Esophagus muscularis mucosa (tissue), 4 donors: ENCODE results near the gene KANSL3. TPM values are rescaled to one million over a fixed set of nuclear protein-coding genes. Genes with fewer than 3 reads are reported as not detected.

ENCODE experiments used
- DNase-seq: peaks from one replicate; pipeline ENCODE4 v3.0.0-alpha.2; 2017; ENCODE audit errors: extremely low spot score
- H3K27ac ChIP-seq, 4 donors: fragments of 200-600 bp; sonication (generic); replicated peaks in 1 of 4; 1 replicate in 3 of 4; 2 replicates in 1 of 4; pipeline ENCODE4 v1.5.1; 2016 to 2019; ENCODE audit warnings: mild to moderate bottlenecking in 1 of 4
- H3K27me3 ChIP-seq, 4 donors: fragments of 200-600 bp; sonication (generic); one replicate each; pipeline versions ENCODE4 v1.5.1 to v1.6.0; 2016 to 2019
- H3K36me3 ChIP-seq, 4 donors: fragments of 200-600 bp; sonication (generic); one replicate each; pipeline ENCODE4 v1.5.1; 2016 to 2019
- H3K4me1 ChIP-seq, 4 donors: fragments of 200-600 bp; sonication (generic); one replicate each; pipeline ENCODE4 v1.5.1; 2016 to 2019
- H3K4me3 ChIP-seq, 4 donors: fragments of 200-600 bp; sonication (generic); 1 replicate in 2 of 4; 2 replicates in 2 of 4; pipeline ENCODE4 v1.5.1; 2016 to 2019; ENCODE audit warnings: mild to moderate bottlenecking in 4 of 4, moderate library complexity in 1 of 4
- H3K9me3 ChIP-seq, 4 donors: fragments of 200-600 bp; sonication (generic); 1 replicate in 3 of 4; 2 replicates in 1 of 4; pipeline ENCODE4 v1.5.1; 2016 to 2019
- EP300 ChIP-seq: sonication (generic); formaldehyde crosslinking; IDR thresholded peaks from one replicate; pipeline ENCODE4 v1.6.1; 2017; ENCODE audit warnings: antibody characterized with exemption
- POLR2A ChIP-seq: fragments of 450-650 bp; IDR thresholded peaks from one replicate; pipeline ENCODE4 v1.6.1; 2017; ENCODE audit warnings: antibody characterized with exemption, moderate library complexity, mild to moderate bottlenecking, low read depth
- POLR2AphosphoS5 ChIP-seq, 2 donors: sonication (generic); formaldehyde crosslinking; IDR thresholded peaks; one replicate each; pipeline ENCODE4 v1.6.1; 2017; ENCODE audit warnings: antibody characterized with exemption in 2 of 2
- WGBS: methylation state at CpG from one replicate; pipeline ENCODE4 v1.1.5; 2018; 5-methylcytosine and 5-hydroxymethylcytosine counted together
- intact Hi-C: fragments of 100-400 bp; cut with DNase I; formaldehyde crosslinking; loops from one replicate; pipeline ENCODE4 v1.15.1; 2023
- total RNA-seq, 4 donors: library from RNA; depleted of rRNA; stranded (reverse); fragments of >200 nt; gene quantifications; one replicate each; pipeline versions ENCODE4 v1.1.0 to v1.2.1, GENCODE V29; 2016
- TF ChIP-seq, protein P1 (sequence below), 3 experiments: fragments of 200-600 bp in 2 of 3; fragments of 450-650 bp in 1 of 3; sonication (generic) in 2 of 3; IDR thresholded peaks; one replicate each; pipeline ENCODE4 v1.5.1; 2017 to 2019; ENCODE audit warnings: antibody characterized with exemption in 3 of 3, mild to moderate bottlenecking in 2 of 3, moderate library complexity in 1 of 3

KANSL3 gene
- total RNA-seq, 4 donors from 2014 or later: 54.2 to 63.1 (median 59.5) TPM

DNA sequence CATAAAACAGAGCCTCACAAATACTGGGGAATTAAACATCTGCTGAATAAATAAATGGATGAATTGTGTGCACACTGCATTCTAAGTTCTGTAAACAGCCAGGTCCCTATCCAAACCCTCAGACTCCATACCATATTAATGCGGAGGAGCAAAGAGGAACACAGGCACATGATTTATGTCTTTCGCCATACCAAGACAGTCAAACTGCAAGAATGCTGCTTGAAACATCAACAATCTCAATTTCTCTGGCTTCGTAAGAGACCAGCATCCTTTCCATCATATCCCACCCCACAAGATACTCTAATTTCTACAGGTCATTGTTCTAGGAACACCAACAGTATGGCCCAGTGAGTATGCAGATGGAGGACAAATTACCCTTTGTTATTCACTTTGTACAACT, 15.0 kb downstream of the KANSL3 start:
- Histone ChIP-seq H3K27me3 (no peaks in the 10 kb centered on the region), H3K4me1 (peaks cover 12 to 49% (median 45%) of the 10 kb centered on the region in 4 donors), H3K4me3 (no peak overlapping the region), H3K27ac (peak overlapping the region in 1 of 4 donors; percentile 9), H3K36me3 (peaks cover under 1 to 42% (median 28%) of the 10 kb centered on the region in 4 donors), H3K9me3 (no peaks in the 10 kb centered on the region)
- no peak for DNase-seq
- TF ChIP-seq EP300: no peak
- TF ChIP-seq, protein P1, sequence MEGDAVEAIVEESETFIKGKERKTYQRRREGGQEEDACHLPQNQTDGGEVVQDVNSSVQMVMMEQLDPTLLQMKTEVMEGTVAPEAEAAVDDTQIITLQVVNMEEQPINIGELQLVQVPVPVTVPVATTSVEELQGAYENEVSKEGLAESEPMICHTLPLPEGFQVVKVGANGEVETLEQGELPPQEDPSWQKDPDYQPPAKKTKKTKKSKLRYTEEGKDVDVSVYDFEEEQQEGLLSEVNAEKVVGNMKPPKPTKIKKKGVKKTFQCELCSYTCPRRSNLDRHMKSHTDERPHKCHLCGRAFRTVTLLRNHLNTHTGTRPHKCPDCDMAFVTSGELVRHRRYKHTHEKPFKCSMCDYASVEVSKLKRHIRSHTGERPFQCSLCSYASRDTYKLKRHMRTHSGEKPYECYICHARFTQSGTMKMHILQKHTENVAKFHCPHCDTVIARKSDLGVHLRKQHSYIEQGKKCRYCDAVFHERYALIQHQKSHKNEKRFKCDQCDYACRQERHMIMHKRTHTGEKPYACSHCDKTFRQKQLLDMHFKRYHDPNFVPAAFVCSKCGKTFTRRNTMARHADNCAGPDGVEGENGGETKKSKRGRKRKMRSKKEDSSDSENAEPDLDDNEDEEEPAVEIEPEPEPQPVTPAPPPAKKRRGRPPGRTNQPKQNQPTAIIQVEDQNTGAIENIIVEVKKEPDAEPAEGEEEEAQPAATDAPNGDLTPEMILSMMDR (IDR thresholded peaks at IDR 0.05): no peak
- no peak for TF ChIP-seq POLR2A
- TF ChIP-seq POLR2AphosphoS5 (IDR thresholded peaks at IDR 0.05): no peak
- WGBS: 76% methylated on average over 3 of the region's 3 CpGs
- intact Hi-C loops: no loop called here

DNA sequence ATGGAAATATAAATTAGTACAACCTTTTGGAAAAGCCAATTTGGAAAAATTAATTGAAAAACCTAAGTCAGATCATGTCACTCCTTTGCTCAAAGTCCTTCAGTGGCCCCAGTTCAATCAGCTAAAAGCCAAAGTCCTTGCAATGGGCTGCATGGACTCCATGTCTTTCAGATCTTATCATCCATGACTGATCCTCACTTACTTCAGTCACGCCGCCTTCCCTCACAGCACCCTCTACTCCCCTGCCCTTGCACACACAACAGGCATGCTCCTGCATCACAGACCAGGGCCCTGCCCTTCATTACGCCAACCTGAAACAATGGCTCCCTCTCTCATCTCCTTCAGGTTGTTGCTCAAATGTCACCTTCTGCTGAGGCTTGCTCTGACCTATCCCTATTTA, 15.6 kb downstream of the KANSL3 start:
- H3K27ac ChIP-seq: no peak overlapping the region
- H3K4me1 ChIP-seq: peaks cover 12 to 49% (median 44%) of the 10 kb centered on the region in 4 donors
- no peak for TF ChIP-seq POLR2AphosphoS5 (IDR thresholded peaks at IDR 0.05)
- H3K36me3 ChIP-seq: peaks cover 0 to 42% (median 27%) of the 10 kb centered on the region in 4 donors
- intact Hi-C loops: no loop called here
- no peaks in the 10 kb centered on the region for H3K9me3 ChIP-seq
- 96% methylated on average over 3 of the region's 3 CpGs for WGBS
- no peak for DNase-seq
- no peak overlapping the region for H3K4me3 ChIP-seq
- no peaks in the 10 kb centered on the region for H3K27me3 ChIP-seq

DNA sequence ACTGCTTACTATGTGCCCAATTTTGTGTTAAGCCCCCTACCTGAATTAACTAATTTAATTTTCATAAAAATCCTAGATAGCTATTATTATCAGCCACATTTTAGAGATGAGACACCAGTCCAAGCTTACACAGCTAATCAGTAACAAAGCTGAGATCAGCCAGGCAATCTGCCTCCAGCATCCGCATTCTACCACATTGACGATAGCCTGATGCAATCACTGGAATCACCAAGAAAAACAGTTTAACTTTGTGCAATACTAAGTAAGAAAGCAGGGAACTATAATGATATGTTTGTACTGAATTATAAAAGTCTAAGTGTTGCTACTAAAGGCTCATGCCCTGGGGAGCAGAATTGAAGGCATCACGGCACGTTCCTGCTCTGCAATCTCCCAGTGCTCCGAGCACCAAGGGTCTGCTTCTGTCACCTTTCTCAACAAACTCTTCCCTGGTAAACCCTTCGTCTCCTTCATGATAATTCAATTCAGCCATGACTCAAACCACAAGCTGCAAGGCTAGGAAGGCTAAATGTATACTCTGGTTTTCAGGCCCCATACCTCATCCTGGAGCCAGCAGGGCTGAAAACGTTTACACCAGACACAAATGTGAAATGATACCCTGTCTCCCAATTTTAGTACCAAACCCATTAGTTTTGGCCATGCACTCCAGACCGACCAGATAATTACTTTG, 19.4 kb downstream of the KANSL3 start:
- no peak overlapping the region for H3K4me3 ChIP-seq
- H3K4me1 ChIP-seq: peaks cover 14 to 35% (median 32%) of the 10 kb centered on the region in 4 donors
- H3K27ac ChIP-seq: peak overlapping the region in 2 of 4 donors; percentile 20 to 68
- no peaks in the 10 kb centered on the region for H3K27me3 ChIP-seq
- peaks cover 0 to 59% (median 32%) of the 10 kb centered on the region in 4 donors for H3K36me3 ChIP-seq
- whole genome bisulfite sequencing: 86% methylated on average over 8 of the region's 8 CpGs
- TF ChIP-seq POLR2A (no peak), EP300 (no peak), POLR2AphosphoS5 (IDR thresholded peaks at IDR 0.05) (no peak)
- TF ChIP-seq, protein P1 (IDR thresholded peaks at IDR 0.05): no peak
- DNase-seq: no peak
- intact Hi-C loops: no loop called here
- no peaks in the 10 kb centered on the region for H3K9me3 ChIP-seq

DNA sequence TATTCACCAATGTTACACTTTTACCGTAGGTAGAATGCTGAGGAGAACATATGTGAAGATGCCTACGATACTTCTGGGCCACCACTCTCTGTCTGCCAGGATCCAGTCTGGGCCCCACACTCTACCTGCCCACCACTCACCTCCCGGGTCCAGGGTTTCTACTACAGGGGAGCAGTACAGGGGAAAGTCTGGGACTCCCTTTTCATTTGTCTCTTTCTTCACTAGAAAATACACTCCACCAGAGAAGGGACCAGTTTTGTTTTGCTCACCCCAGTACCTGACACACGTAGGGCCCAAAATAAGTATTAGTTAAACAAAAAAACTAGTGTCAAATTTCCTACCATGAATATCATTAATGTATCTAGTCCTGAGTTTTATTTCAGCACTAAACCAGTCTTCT, 21.1 kb downstream of the KANSL3 start:
- Histone ChIP-seq H3K27ac (peak overlapping the region in 3 of 4 donors; percentile 52 to 54 (median 54)), H3K9me3 (no peaks in the 10 kb centered on the region), H3K4me3 (no peak overlapping the region), H3K36me3 (peaks cover 15 to 70% (median 48%) of the 10 kb centered on the region in 4 donors), H3K27me3 (no peaks in the 10 kb centered on the region), H3K4me1 (peaks cover 14 to 28% (median 24%) of the 10 kb centered on the region in 4 donors)
- DNase-seq: no peak
- WGBS: 90% methylated on average over 4 of the region's 4 CpGs
- no peak for TF ChIP-seq POLR2A
- intact Hi-C loops: no loop called here

DNA sequence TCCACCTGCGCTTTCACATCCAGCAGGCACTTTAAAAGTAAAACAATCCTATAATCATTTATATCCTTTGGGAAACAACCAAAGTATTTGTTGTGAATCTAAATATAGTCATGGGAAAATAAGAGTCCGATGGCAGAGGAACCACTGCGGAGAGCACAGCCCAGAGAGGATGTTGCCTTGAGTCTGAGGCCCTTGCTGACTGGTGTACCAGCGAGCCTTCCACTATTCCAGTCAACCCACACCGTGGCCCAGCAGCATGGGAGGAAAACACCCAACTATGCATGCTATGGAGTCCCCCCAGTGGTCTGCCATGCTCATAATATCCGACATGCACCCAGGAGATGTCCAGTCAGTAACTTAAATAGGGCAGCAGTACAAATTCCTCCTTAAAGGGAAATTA, 21.6 kb downstream of the KANSL3 start:
- H3K36me3 ChIP-seq: peaks cover 18 to 75% (median 51%) of the 10 kb centered on the region in 4 donors
- H3K27ac ChIP-seq: peak overlapping the region in 3 of 4 donors; percentile 52 to 54 (median 54)
- peaks cover 14 to 28% (median 24%) of the 10 kb centered on the region in 4 donors for H3K4me1 ChIP-seq
- H3K27me3 ChIP-seq: no peaks in the 10 kb centered on the region
- TF ChIP-seq POLR2A: no peak
- TF ChIP-seq EP300: no peak
- no peak for TF ChIP-seq POLR2AphosphoS5 (IDR thresholded peaks at IDR 0.05)
- TF ChIP-seq, protein P1 (IDR thresholded peaks at IDR 0.05): no peak
- no peaks in the 10 kb centered on the region for H3K9me3 ChIP-seq
- 78% methylated on average over 6 of the region's 6 CpGs for WGBS
- no peak overlapping the region for H3K4me3 ChIP-seq
- DNase-seq: no peak
- intact Hi-C loops: no loop called here
